GM12891 (cell line): ENCODE data around the gene SLAIN2.

Source experiments
- PAX5 ChIP-seq: IDR thresholded peaks from 2 replicates; pipeline ENCODE4 v1.6.1; 2011; ENCODE audit warnings: low read length, moderate library complexity, mild to moderate bottlenecking; ENCODE audit not compliant: insufficient read depth, severe bottlenecking
- POLR2A ChIP-seq: IDR thresholded peaks from 2 replicates; pipeline ENCODE4 v1.6.1; 2011; ENCODE audit warnings: low read depth, low read length, control low read depth
- POLR2AphosphoS5 ChIP-seq: IDR thresholded peaks from 2 replicates; pipeline ENCODE4 v1.6.1; 2011; ENCODE audit warnings: low read depth, low read length, control low read depth
- POU2F2 ChIP-seq: IDR thresholded peaks from 2 replicates; pipeline ENCODE4 v1.6.1; 2011; ENCODE audit warnings: low read depth, mild to moderate bottlenecking, control low read depth, low read length, moderate library complexity
- SPI1 ChIP-seq: IDR thresholded peaks from 2 replicates; pipeline ENCODE4 v1.6.1; 2011; ENCODE audit warnings: low read depth, low read length, control low read depth
- TAF1 ChIP-seq: IDR thresholded peaks from 2 replicates; pipeline ENCODE4 v1.6.1; 2011; ENCODE audit warnings: low read depth, low read length, control low read depth

DNA sequence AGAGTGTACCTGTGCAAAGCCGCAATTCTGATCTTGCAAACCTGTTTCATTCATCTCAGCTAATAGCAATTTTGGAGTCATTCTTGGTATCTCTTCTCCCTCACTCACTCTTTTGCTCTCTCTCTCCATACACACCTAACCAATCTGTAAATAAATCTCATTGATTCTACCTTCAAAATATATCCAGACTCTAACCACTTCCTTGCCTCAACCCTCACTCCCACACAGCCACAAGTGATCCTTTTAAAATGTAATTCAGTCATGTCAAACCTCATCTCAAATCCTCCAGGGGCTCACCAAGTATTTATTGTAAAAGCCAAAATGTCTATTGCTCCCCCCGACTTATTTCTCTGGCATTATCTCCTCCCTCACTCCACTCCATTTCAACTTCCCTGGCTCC is 90.1 kb downstream of the SLAIN2 start:
- TF ChIP-seq POLR2AphosphoS5 (no peak), POLR2A (no peak), TAF1 (no peak), SPI1 (no peak), POU2F2 (no peak), PAX5 (no peak)
